Measurements from ENCODE around the gene LMBR1L.

DNA sequence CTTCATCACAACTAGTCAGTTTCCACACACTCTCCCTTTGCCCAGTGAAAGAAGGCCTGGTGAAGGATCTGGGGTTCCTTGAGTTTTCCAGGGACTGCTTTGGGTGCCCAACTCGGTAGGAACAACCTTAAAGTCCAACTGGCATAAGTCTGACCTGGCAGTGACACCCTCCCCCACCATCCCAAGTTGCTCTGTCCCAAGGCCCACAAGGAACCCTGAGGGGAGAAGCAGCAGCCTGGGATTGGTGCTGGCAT lies 51.7 kb downstream of the LMBR1L start:
- TF ChIP-seq ZNF565 (CRISPR knock-in tag; conservative IDR thresholded peaks at IDR 0.05; ENCODE audit: low read depth) = no peak
- no peak for TF ChIP-seq ZNF70 (CRISPR knock-in tag; IDR thresholded peaks at IDR 0.05)
- TF ChIP-seq, protein P1, sequence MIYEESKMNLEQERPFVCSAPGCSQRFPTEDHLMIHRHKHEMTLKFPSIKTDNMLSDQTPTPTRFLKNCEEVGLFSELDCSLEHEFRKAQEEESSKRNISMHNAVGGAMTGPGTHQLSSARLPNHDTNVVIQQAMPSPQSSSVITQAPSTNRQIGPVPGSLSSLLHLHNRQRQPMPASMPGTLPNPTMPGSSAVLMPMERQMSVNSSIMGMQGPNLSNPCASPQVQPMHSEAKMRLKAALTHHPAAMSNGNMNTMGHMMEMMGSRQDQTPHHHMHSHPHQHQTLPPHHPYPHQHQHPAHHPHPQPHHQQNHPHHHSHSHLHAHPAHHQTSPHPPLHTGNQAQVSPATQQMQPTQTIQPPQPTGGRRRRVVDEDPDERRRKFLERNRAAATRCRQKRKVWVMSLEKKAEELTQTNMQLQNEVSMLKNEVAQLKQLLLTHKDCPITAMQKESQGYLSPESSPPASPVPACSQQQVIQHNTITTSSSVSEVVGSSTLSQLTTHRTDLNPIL (CRISPR knock-in tag; IDR thresholded peaks at IDR 0.05; ENCODE audit: low read depth) = no peak
- no peak for TF ChIP-seq OSR1 (CRISPR knock-in tag; IDR thresholded peaks at IDR 0.05)
- TF ChIP-seq, protein P2, sequence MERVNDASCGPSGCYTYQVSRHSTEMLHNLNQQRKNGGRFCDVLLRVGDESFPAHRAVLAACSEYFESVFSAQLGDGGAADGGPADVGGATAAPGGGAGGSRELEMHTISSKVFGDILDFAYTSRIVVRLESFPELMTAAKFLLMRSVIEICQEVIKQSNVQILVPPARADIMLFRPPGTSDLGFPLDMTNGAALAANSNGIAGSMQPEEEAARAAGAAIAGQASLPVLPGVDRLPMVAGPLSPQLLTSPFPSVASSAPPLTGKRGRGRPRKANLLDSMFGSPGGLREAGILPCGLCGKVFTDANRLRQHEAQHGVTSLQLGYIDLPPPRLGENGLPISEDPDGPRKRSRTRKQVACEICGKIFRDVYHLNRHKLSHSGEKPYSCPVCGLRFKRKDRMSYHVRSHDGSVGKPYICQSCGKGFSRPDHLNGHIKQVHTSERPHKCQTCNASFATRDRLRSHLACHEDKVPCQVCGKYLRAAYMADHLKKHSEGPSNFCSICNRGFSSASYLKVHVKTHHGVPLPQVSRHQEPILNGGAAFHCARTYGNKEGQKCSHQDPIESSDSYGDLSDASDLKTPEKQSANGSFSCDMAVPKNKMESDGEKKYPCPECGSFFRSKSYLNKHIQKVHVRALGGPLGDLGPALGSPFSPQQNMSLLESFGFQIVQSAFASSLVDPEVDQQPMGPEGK (CRISPR knock-in tag; IDR thresholded peaks at IDR 0.05; ENCODE audit: borderline replicate concordance) = no peak
- TF ChIP-seq GLIS3 (CRISPR knock-in tag; IDR thresholded peaks at IDR 0.05) = no peak
- no peak for TF ChIP-seq ZFP30 (CRISPR knock-in tag; IDR thresholded peaks at IDR 0.05)
- TF ChIP-seq ISL1 (CRISPR knock-in tag; IDR thresholded peaks at IDR 0.05) = no peak
- no peak for TF ChIP-seq RARB (CRISPR knock-in tag; IDR thresholded peaks at IDR 0.05)
- TF ChIP-seq, protein P3, sequence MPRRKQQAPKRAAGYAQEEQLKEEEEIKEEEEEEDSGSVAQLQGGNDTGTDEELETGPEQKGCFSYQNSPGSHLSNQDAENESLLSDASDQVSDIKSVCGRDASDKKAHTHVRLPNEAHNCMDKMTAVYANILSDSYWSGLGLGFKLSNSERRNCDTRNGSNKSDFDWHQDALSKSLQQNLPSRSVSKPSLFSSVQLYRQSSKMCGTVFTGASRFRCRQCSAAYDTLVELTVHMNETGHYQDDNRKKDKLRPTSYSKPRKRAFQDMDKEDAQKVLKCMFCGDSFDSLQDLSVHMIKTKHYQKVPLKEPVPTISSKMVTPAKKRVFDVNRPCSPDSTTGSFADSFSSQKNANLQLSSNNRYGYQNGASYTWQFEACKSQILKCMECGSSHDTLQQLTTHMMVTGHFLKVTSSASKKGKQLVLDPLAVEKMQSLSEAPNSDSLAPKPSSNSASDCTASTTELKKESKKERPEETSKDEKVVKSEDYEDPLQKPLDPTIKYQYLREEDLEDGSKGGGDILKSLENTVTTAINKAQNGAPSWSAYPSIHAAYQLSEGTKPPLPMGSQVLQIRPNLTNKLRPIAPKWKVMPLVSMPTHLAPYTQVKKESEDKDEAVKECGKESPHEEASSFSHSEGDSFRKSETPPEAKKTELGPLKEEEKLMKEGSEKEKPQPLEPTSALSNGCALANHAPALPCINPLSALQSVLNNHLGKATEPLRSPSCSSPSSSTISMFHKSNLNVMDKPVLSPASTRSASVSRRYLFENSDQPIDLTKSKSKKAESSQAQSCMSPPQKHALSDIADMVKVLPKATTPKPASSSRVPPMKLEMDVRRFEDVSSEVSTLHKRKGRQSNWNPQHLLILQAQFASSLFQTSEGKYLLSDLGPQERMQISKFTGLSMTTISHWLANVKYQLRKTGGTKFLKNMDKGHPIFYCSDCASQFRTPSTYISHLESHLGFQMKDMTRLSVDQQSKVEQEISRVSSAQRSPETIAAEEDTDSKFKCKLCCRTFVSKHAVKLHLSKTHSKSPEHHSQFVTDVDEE (CRISPR knock-in tag; IDR thresholded peaks at IDR 0.05) = no peak

Data from SK-N-SH treated with all-trans-retinoic acid at 6 μM for 48 hours (cell line).